Panc1 (cell line): ENCODE measurements around the gene ABCA7. TPM values are rescaled to one million over a fixed set of nuclear protein-coding genes. Genes with fewer than 3 reads are reported as not detected.

Experiments
- ATAC-seq: fragments of 200-7000 bp; cut with Tn5 transposase; 2 replicates; pipeline ENCODE4 v1.9.1; 2020; ENCODE audit warnings: mild to moderate bottlenecking, moderate library complexity
- BruUV-seq: library from RNA; stranded (reverse); fragments of 400-500 nt; replicated peaks from 2 replicates; lab custom pipeline; 2021; lab: Mats Ljungman, UMichigan
- CTCF ChIA-PET: fragments of 300-600 bp; sonication (Branson Sonifier 250); formaldehyde crosslinking; loops from one replicate; lab custom pipeline; 2022; ENCODE audit warnings: antibody characterized with exemption; lab: Charles Lee
- POLR2A ChIA-PET: fragments of 300-600 bp; sonication (Branson Sonifier 250); formaldehyde crosslinking; loops from one replicate; lab custom pipeline; 2022; ENCODE audit warnings: antibody characterized with exemption; lab: Charles Lee
- DNase-seq: peaks from one replicate; pipeline ENCODE4 v3.0.0-alpha.2; 2010; ENCODE audit warnings: low read depth, low spot score
- H3K27ac ChIP-seq: 2 replicates; pipeline ENCODE4 v1.5.1; 2011; ENCODE audit warnings: mild to moderate bottlenecking, low read length, inconsistent platforms
- H3K27me3 ChIP-seq: fragments of 200-500 bp; sonication (Bioruptor generic); 2 replicates; pipeline ENCODE4 v1.6.0; 2014; ENCODE audit warnings: low read length, inconsistent platforms; ENCODE audit not compliant: control insufficient read depth, insufficient read depth
- H3K36me3 ChIP-seq: fragments of 200-500 bp; sonication (Bioruptor generic); 2 replicates; pipeline ENCODE4 v1.5.1; 2014; ENCODE audit warnings: inconsistent platforms, mild to moderate bottlenecking, low read length, moderate library complexity; ENCODE audit not compliant: control insufficient read depth, insufficient read depth
- H3K4me1 ChIP-seq: 2 replicates; pipeline ENCODE4 v1.5.1; 2011; ENCODE audit warnings: inconsistent platforms, mild to moderate bottlenecking, low read length, moderate library complexity; ENCODE audit not compliant: control insufficient read depth, insufficient read depth
- H3K4me3 ChIP-seq, 2 experiments: 2 replicates each; pipeline ENCODE4 v1.5.1; 2011 to 2012; ENCODE audit warnings: low read depth in 2 of 2, low read length in 2 of 2, mild to moderate bottlenecking in 2 of 2, inconsistent platforms in 1 of 2, moderate library complexity in 1 of 2
- H3K9me3 ChIP-seq: fragments of 200-500 bp; sonication (Bioruptor generic); 2 replicates; pipeline ENCODE4 v1.5.1; 2014; ENCODE audit warnings: low read depth, mild to moderate bottlenecking, inconsistent platforms, low read length, moderate library complexity; ENCODE audit not compliant: control insufficient read depth, insufficient read depth
- POLR2AphosphoS5 ChIP-seq: IDR thresholded peaks from 2 replicates; pipeline ENCODE4 v1.6.1; 2012; ENCODE audit warnings: mild to moderate bottlenecking, low read depth, low read length, moderate library complexity
- SIN3A ChIP-seq: IDR thresholded peaks from 2 replicates; pipeline ENCODE4 v1.6.1; 2012; ENCODE audit warnings: low read depth, mild to moderate bottlenecking, low read length, moderate library complexity, borderline replicate concordance; ENCODE audit not compliant: insufficient read depth
- TCF7L2 ChIP-seq: IDR thresholded peaks from 2 replicates; pipeline ENCODE4 v1.6.1; 2011; ENCODE audit warnings: mild to moderate bottlenecking, low read depth, low read length, inconsistent platforms
- in situ Hi-C: cut with HindIII; loops from 2 replicates; pipeline ENCODE4 v1.10.0; 2016; ENCODE audit warnings: low sequenced_read_pairs, low pct_unique_long_range_greater_than_20kb
- intact Hi-C: fragments of 100-400 bp; cut with micrococcal nuclease; formaldehyde crosslinking; loops from one replicate; pipeline ENCODE4 v1.10.0; 2022; ENCODE audit not compliant: unreplicated experiment
- total RNA-seq: library from RNA; stranded (reverse); gene quantifications from one replicate; pipeline ENCODE4 v1.2.1, GENCODE V29; 2021; ENCODE audit not compliant: unreplicated experiment
- TF ChIP-seq, protein P1 (sequence below), 2 experiments: IDR thresholded peaks; 2 replicates each; pipeline ENCODE4 v1.6.1; 2011 to 2012; ENCODE audit warnings: low read depth in 2 of 2, control low read depth in 1 of 2, low read length in 1 of 2, mild to moderate bottlenecking in 1 of 2, moderate library complexity in 1 of 2; ENCODE audit not compliant: insufficient read depth in 1 of 2
- TF ChIP-seq, protein P2 (sequence below): fragments of 450-650 bp; IDR thresholded peaks from 2 replicates; pipeline ENCODE4 v1.5.1; 2017; ENCODE audit warnings: mild to moderate bottlenecking

Gene ABCA7
- total RNA-seq, 1 experiment from 2014 or later: 47.5 TPM

DNA sequence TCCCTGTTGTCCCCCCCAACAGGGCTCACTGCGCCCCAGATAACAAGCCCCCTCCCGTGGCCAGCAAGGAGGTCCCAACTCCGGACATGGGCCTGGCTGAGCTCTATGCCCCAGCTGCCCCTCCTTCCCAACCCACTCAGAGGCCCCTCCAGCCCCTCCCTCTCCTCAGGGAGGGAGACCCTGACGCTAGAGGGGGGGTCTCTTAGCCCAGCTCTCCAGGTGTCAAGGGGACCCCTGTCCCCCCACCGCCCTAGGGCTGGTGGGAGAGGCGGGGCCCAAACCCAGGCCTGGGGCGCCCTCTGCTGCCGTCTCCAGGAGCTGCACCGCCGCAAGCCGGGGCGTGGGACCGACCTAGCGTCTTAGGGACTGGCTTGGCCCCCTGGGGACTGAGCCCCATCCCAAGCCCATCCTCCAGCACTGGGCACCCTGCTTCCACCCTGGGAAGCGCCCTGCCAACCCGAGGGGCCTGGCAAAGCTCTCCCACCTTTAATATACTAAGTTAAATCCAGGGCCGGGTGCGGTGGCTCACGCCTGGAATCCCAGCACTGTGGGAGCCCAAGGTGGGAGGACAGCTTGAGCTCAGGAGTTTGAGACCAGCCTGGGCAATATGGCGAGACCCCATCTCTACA is 38.3 kb upstream of the ABCA7 start:
- peak; percentile 70 for ATAC-seq
- DNase-seq: no peak
- CTCF ChIA-PET: interaction anchor here (0.5 to 0.7 kb wide), 2 partner anchors 36 to 177 kb away, joined by 3 read pairs; no protein-coding TSS in a partner anchor
- peak overlapping the region in 1 of 2 experiments; percentile 41; a peak in 3 of 4 replicates for H3K4me3 ChIP-seq
- H3K9me3 ChIP-seq: no peaks in the 10 kb centered on the region
- no peak for TF ChIP-seq SIN3A
- TF ChIP-seq, protein P1, sequence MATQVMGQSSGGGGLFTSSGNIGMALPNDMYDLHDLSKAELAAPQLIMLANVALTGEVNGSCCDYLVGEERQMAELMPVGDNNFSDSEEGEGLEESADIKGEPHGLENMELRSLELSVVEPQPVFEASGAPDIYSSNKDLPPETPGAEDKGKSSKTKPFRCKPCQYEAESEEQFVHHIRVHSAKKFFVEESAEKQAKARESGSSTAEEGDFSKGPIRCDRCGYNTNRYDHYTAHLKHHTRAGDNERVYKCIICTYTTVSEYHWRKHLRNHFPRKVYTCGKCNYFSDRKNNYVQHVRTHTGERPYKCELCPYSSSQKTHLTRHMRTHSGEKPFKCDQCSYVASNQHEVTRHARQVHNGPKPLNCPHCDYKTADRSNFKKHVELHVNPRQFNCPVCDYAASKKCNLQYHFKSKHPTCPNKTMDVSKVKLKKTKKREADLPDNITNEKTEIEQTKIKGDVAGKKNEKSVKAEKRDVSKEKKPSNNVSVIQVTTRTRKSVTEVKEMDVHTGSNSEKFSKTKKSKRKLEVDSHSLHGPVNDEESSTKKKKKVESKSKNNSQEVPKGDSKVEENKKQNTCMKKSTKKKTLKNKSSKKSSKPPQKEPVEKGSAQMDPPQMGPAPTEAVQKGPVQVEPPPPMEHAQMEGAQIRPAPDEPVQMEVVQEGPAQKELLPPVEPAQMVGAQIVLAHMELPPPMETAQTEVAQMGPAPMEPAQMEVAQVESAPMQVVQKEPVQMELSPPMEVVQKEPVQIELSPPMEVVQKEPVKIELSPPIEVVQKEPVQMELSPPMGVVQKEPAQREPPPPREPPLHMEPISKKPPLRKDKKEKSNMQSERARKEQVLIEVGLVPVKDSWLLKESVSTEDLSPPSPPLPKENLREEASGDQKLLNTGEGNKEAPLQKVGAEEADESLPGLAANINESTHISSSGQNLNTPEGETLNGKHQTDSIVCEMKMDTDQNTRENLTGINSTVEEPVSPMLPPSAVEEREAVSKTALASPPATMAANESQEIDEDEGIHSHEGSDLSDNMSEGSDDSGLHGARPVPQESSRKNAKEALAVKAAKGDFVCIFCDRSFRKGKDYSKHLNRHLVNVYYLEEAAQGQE (IDR thresholded peaks at IDR 0.05; ENCODE audit: insufficient read depth in 1 of 2, low read depth in 2 of 2, low read length in 1 of 2): no peak
- TF ChIP-seq, protein P2, sequence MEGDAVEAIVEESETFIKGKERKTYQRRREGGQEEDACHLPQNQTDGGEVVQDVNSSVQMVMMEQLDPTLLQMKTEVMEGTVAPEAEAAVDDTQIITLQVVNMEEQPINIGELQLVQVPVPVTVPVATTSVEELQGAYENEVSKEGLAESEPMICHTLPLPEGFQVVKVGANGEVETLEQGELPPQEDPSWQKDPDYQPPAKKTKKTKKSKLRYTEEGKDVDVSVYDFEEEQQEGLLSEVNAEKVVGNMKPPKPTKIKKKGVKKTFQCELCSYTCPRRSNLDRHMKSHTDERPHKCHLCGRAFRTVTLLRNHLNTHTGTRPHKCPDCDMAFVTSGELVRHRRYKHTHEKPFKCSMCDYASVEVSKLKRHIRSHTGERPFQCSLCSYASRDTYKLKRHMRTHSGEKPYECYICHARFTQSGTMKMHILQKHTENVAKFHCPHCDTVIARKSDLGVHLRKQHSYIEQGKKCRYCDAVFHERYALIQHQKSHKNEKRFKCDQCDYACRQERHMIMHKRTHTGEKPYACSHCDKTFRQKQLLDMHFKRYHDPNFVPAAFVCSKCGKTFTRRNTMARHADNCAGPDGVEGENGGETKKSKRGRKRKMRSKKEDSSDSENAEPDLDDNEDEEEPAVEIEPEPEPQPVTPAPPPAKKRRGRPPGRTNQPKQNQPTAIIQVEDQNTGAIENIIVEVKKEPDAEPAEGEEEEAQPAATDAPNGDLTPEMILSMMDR: peak; percentile 94
- POLR2A ChIA-PET: no interaction called here
- H3K36me3 ChIP-seq: no peaks in the 10 kb centered on the region
- no peaks in the 10 kb centered on the region; the same call in 1 of the 2 replicates for H3K4me1 ChIP-seq
- no TSS peak for BruUV-seq
- no peak overlapping the region for H3K27ac ChIP-seq
- intact Hi-C loops (no loop called here), in situ Hi-C loops (no loop called here)
- H3K27me3 ChIP-seq: no peaks in the 10 kb centered on the region

DNA sequence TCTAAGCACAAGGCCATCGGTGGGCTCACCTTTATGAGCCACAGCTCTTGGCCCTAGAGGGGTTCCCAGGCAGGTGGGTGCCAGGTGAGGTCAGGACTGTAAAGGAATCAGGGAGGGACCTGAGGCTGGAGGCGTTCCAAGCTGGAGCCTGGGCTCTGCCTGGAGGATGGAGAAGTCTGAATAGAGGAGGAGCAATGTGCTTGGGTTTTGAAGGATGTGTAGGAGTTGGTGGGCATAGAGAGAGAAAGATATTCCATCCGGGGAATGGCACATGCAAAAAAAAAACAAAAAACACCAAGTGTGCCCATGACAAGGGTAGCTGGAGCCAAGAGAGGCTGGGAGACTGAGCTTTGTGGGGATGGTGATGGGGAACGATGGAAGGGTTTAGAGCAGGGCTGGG is 37.3 kb upstream of the ABCA7 start:
- BruUV-seq: no TSS peak
- Histone ChIP-seq H3K36me3 (no peaks in the 10 kb centered on the region), H3K4me3 (no peak overlapping the region), H3K4me1 (no peaks in the 10 kb centered on the region; the same call in 1 of the 2 replicates), H3K27me3 (no peaks in the 10 kb centered on the region), H3K27ac (no peak overlapping the region), H3K9me3 (no peaks in the 10 kb centered on the region)
- no peak for DNase-seq
- intact Hi-C loops: no loop called here
- in situ Hi-C loops: no loop called here
- CTCF ChIA-PET: no interaction called here
- POLR2A ChIA-PET: no interaction called here
- no peak for TF ChIP-seq POLR2AphosphoS5
- TF ChIP-seq, protein P1 (IDR thresholded peaks at IDR 0.05; ENCODE audit: insufficient read depth in 1 of 2, low read depth in 2 of 2, low read length in 1 of 2): no peak
- TF ChIP-seq SIN3A: no peak
- no peak for TF ChIP-seq TCF7L2
- TF ChIP-seq, protein P2: no peak
- ATAC-seq: no peak
